OCI-M1 (cell line): ENCODE measurements around the gene LIPH.

Source experiments
- DNase-seq: peaks from one replicate; lab custom pipeline; 2025; lab: John Stamatoyannopoulos, UW

Gene LIPH

GRCh38 chr3:185539934-185540333, 12.5 kb downstream of the LIPH start:
- no peak for DNase-seq

GRCh38 chr3:185537369-185537970, 14.9 kb downstream of the LIPH start:
- DNase-seq, result peak; percentile 71

GRCh38 chr3:185534511-185534910, 17.9 kb downstream of the LIPH start:
- no peak for DNase-seq

- no peak for DNase-seq
Observed at GRCh38 chr3:185532901-185533300, 19.5 kb downstream of the LIPH start.

GRCh38 chr3:185530856-185531255, 21.5 kb downstream of the LIPH start:
- no peak for DNase-seq

- peak; percentile 27 for DNase-seq
Observed at GRCh38 chr3:185528532-185528931, 23.9 kb downstream of the LIPH start.

- DNase-seq, result no peak
Observed at GRCh38 chr3:185527364-185527763, 25.0 kb downstream of the LIPH start.

GRCh38 chr3:185526349-185526951, 25.9 kb downstream of the LIPH start:
- no peak for DNase-seq

- no peak for DNase-seq
Observed at GRCh38 chr3:185521349-185522138, 30.8 kb downstream of the LIPH start.

GRCh38 chr3:185519021-185519420, 33.4 kb downstream of the LIPH start:
- no peak for DNase-seq

GRCh38 chr3:185517387-185518130, 34.8 kb downstream of the LIPH start:
- no peak for DNase-seq

- DNase-seq, result no peak
Observed at GRCh38 chr3:185511711-185512110, 40.7 kb downstream of the LIPH start.

GRCh38 chr3:185508335-185508991, 43.9 kb downstream of the LIPH start:
- DNase-seq, result no peak

- DNase-seq, result no peak
Observed at GRCh38 chr3:185507883-185508282, 44.5 kb downstream of the LIPH start.

GRCh38 chr3:185504636-185505035, 47.8 kb downstream of the LIPH start:
- no peak for DNase-seq

- DNase-seq, result no peak
Observed at GRCh38 chr3:185503521-185503920, 48.9 kb downstream of the LIPH start.

- DNase-seq, result no peak
Observed at GRCh38 chr3:185502987-185503386, 49.4 kb downstream of the LIPH start.

- peak; percentile 89 for DNase-seq
Observed at GRCh38 chr3:185498503-185499396, 53.6 kb downstream of the LIPH start, which contains the start of gene TMEM41A. Gene TMEM41A (minus strand): TSS chr3:185499035. CDS start chr3:185498961, 74 bp downstream.

GRCh38 chr3:185490241-185490640, 62.1 kb downstream of the LIPH start:
- no peak for DNase-seq

- no peak for DNase-seq
Observed at GRCh38 chr3:185489462-185489861, 62.9 kb downstream of the LIPH start.

- no peak for DNase-seq
Observed at GRCh38 chr3:185488465-185488864, 63.9 kb downstream of the LIPH start.
